ENCODE measurements around the gene APRT. TPM values are rescaled to one million over a fixed set of nuclear protein-coding genes. Genes with fewer than 3 reads are reported as not detected.

APRT gene
- total RNA-seq, 1 experiment from 2014 or later, result 134 TPM

- no peak for DNase-seq (ENCODE audit: low spot score)
- Histone ChIP-seq H3K36me3 (ENCODE audit: insufficient read depth, low read length, poor library complexity, severe bottlenecking) (no peaks in the 10 kb centered on the region), H3K4me1 (ENCODE audit: insufficient read depth, low read length, poor library complexity, severe bottlenecking) (no peaks in the 10 kb centered on the region), H3K9me3 (ENCODE audit: low read depth, low read length, poor library complexity, severe bottlenecking) (no peaks in the 10 kb centered on the region), H3K4me3 (ENCODE audit: low read depth, low read length, poor library complexity, severe bottlenecking) (no peak overlapping the region), H3K27me3 (replicated peaks; ENCODE audit: insufficient read depth, low read depth, low read length, poor library complexity) (no peaks in the 10 kb centered on the region), H3K27ac (ENCODE audit: low read depth, low read length, poor library complexity, severe bottlenecking) (no peak overlapping the region)
- intact Hi-C loops (cut with micrococcal nuclease; ENCODE audit: unreplicated experiment), result no loop called here
- TF ChIP-seq CTCF (conservative IDR thresholded peaks at IDR 0.05; ENCODE audit: low read depth, low read length) (no peak), EZH2 (IDR thresholded peaks at IDR 0.05; ENCODE audit: borderline replicate concordance, low read depth, low read length, poor library complexity, severe bottlenecking) (no peak)
- BruUV-seq (replicated peaks), result no TSS peak
- ChIA-PET CTCF (no interaction called here), POLR2A (ENCODE audit: low non-redundant PET) (no interaction called here)
Observed at GRCh38 chr16:88828711-88829110, 17.0 kb upstream of the APRT start.

GRCh38 chr16:88827727-88828126 is 16.0 kb upstream of the APRT start:
- no TSS peak for BruUV-seq (replicated peaks)
- TF ChIP-seq EZH2 (IDR thresholded peaks at IDR 0.05; ENCODE audit: borderline replicate concordance, low read depth, low read length, poor library complexity, severe bottlenecking) (no peak), CTCF (conservative IDR thresholded peaks at IDR 0.05; ENCODE audit: low read depth, low read length) (no peak)
- no peak overlapping the region for H3K27ac ChIP-seq (ENCODE audit: low read depth, low read length, poor library complexity, severe bottlenecking)
- no peaks in the 10 kb centered on the region for H3K4me1 ChIP-seq (ENCODE audit: insufficient read depth, low read length, poor library complexity, severe bottlenecking)
- no peaks in the 10 kb centered on the region for H3K9me3 ChIP-seq (ENCODE audit: low read depth, low read length, poor library complexity, severe bottlenecking)
- ChIA-PET POLR2A (ENCODE audit: low non-redundant PET) (interaction anchor here (0.6 kb wide), 1 partner anchor 10 kb away, joined by 6 read pairs; no protein-coding TSS in a partner anchor), CTCF (no interaction called here)
- no peak overlapping the region for H3K4me3 ChIP-seq (ENCODE audit: low read depth, low read length, poor library complexity, severe bottlenecking)
- no peaks in the 10 kb centered on the region for H3K36me3 ChIP-seq (ENCODE audit: insufficient read depth, low read length, poor library complexity, severe bottlenecking)
- no peaks in the 10 kb centered on the region for H3K27me3 ChIP-seq (replicated peaks; ENCODE audit: insufficient read depth, low read depth, low read length, poor library complexity)
- no peak for DNase-seq (ENCODE audit: low spot score)
- intact Hi-C loops (cut with micrococcal nuclease; ENCODE audit: unreplicated experiment), result no loop called here

GRCh38 chr16:88826070-88826840 is 14.5 kb upstream of the APRT start:
- CTCF ChIA-PET, result no interaction called here
- POLR2A ChIA-PET (ENCODE audit: low non-redundant PET), result no interaction called here
- intact Hi-C loops (cut with micrococcal nuclease; ENCODE audit: unreplicated experiment), result no loop called here
- H3K27ac ChIP-seq (ENCODE audit: low read depth, low read length, poor library complexity, severe bottlenecking), result no peak overlapping the region
- H3K27me3 ChIP-seq (replicated peaks; ENCODE audit: insufficient read depth, low read depth, low read length, poor library complexity), result no peaks in the 10 kb centered on the region
- H3K4me1 ChIP-seq (ENCODE audit: insufficient read depth, low read length, poor library complexity, severe bottlenecking), result no peaks in the 10 kb centered on the region
- no peak for DNase-seq (ENCODE audit: low spot score)
- TF ChIP-seq EZH2 (IDR thresholded peaks at IDR 0.05; ENCODE audit: borderline replicate concordance, low read depth, low read length, poor library complexity, severe bottlenecking) (no peak), CTCF (conservative IDR thresholded peaks at IDR 0.05; ENCODE audit: low read depth, low read length) (no peak)
- BruUV-seq (replicated peaks), result no TSS peak
- H3K4me3 ChIP-seq (ENCODE audit: low read depth, low read length, poor library complexity, severe bottlenecking), result no peak overlapping the region
- no peaks in the 10 kb centered on the region for H3K36me3 ChIP-seq (ENCODE audit: insufficient read depth, low read length, poor library complexity, severe bottlenecking)
- no peaks in the 10 kb centered on the region for H3K9me3 ChIP-seq (ENCODE audit: low read depth, low read length, poor library complexity, severe bottlenecking)
